Measurements from ENCODE around the gene C1QTNF7. TPM values are rescaled to one million over a fixed set of nuclear protein-coding genes. Genes with fewer than 3 reads are reported as not detected.

The C1QTNF7 gene
- polyA plus RNA-seq, 1 of the 3 experiments (the other 2 are of a cell fraction): not detected

GRCh38 chr4:15482842-15483241, 55.0 kb downstream of the C1QTNF7 start:
- WGBS (ENCODE audit: low lambda C conversion rate): 84% methylated on average over 2 of the region's 2 CpGs
- no peaks in the 10 kb centered on the region for H4K20me1 ChIP-seq (ENCODE audit: insufficient read depth)
- TF ChIP-seq NRF1 (IDR thresholded peaks at IDR 0.05; ENCODE audit: low read depth, low read length) (no peak), ELF1 (IDR thresholded peaks at IDR 0.05) (no peak), PBX3 (IDR thresholded peaks at IDR 0.05) (no peak), EZH2phosphoT487 (IDR thresholded peaks at IDR 0.05; ENCODE audit: borderline replicate concordance, low read depth) (no peak), FOXM1 (IDR thresholded peaks at IDR 0.05; ENCODE audit: low read depth) (no peak), TCF12 (IDR thresholded peaks at IDR 0.05) (no peak), FOXJ3 (CRISPR knock-in tag; IDR thresholded peaks at IDR 0.05) (no peak), RFX5 (IDR thresholded peaks at IDR 0.05; ENCODE audit: low read length) (no peak), CTCF (IDR thresholded peaks at IDR 0.05) (no peak), POLR2AphosphoS5 (IDR thresholded peaks at IDR 0.05; ENCODE audit: low read depth, low read length) (no peak), RXRA (IDR thresholded peaks at IDR 0.05; ENCODE audit: borderline replicate concordance, low read depth) (no peak), RAD21 (IDR thresholded peaks at IDR 0.05; ENCODE audit: low read length) (no peak)
- TF ChIP-seq, protein P1, sequence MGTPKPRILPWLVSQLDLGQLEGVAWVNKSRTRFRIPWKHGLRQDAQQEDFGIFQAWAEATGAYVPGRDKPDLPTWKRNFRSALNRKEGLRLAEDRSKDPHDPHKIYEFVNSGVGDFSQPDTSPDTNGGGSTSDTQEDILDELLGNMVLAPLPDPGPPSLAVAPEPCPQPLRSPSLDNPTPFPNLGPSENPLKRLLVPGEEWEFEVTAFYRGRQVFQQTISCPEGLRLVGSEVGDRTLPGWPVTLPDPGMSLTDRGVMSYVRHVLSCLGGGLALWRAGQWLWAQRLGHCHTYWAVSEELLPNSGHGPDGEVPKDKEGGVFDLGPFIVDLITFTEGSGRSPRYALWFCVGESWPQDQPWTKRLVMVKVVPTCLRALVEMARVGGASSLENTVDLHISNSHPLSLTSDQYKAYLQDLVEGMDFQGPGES (IDR thresholded peaks at IDR 0.05; ENCODE audit: low read depth, low read length): no peak
- no peaks in the 10 kb centered on the region for H3K9me2 ChIP-seq
- H3K79me2 ChIP-seq (ENCODE audit: insufficient read depth): no peaks in the 10 kb centered on the region
- H3K27me3 ChIP-seq (ENCODE audit: insufficient read depth): no peaks in the 10 kb centered on the region
- H3K27ac ChIP-seq (ENCODE audit: low read depth in 2 of 2, low read length in 1 of 2): no peak overlapping the region
- POLR2A ChIA-PET: no interaction called here
- H2AFZ ChIP-seq (ENCODE audit: low read depth): no peak overlapping the region
- DNase-seq: no peak
- no peak overlapping the region for H3K9ac ChIP-seq
- H3K36me3 ChIP-seq (replicated peaks in 1 of 2; ENCODE audit: control insufficient read depth in 1 of 2, insufficient read depth in 2 of 2, low read length in 1 of 2): peaks cover 13 to 25% of the 10 kb centered on the region in 2 experiments
- no peak overlapping the region for H3K4me3 ChIP-seq (ENCODE audit: low read depth in 2 of 2, low read length in 1 of 2)
- H3K4me2 ChIP-seq: no peak overlapping the region
- CTCF ChIA-PET: no interaction called here
- H3F3A ChIP-seq (replicated peaks; ENCODE audit: insufficient read depth): no peaks in the 10 kb centered on the region
- H3K4me1 ChIP-seq (ENCODE audit: control insufficient read depth in 1 of 2, insufficient read depth in 2 of 2, low read depth in 1 of 2, low read length in 1 of 2): peaks cover 10% of the 10 kb centered on the region in 2 experiments; a peak in 3 of 4 replicates
- 0 out of 2 replicates have a peak, but pooled peaks cover 6% of the 10 kb centered on the region for H3K9me3 ChIP-seq

GRCh38 chr4:15488136-15488535, 60.3 kb downstream of the C1QTNF7 start:
- ChIA-PET POLR2A (no interaction called here), CTCF (interaction anchor here (0.7 to 1.2 kb wide), 2 partner anchors 9 to 718 kb away, joined by 3 read pairs; no protein-coding TSS in a partner anchor)
- DNase-seq: no peak
- no peak overlapping the region for H3K4me2 ChIP-seq
- H2AFZ ChIP-seq (ENCODE audit: low read depth): no peak overlapping the region
- no peaks in the 10 kb centered on the region for H4K20me1 ChIP-seq (ENCODE audit: insufficient read depth)
- H3K79me2 ChIP-seq (ENCODE audit: insufficient read depth): no peaks in the 10 kb centered on the region
- H3K27me3 ChIP-seq (ENCODE audit: insufficient read depth): no peaks in the 10 kb centered on the region
- H3K9me2 ChIP-seq: no peaks in the 10 kb centered on the region
- no peaks in the 10 kb centered on the region for H3K4me1 ChIP-seq (ENCODE audit: control insufficient read depth in 1 of 2, insufficient read depth in 2 of 2, low read depth in 1 of 2, low read length in 1 of 2)
- no peaks in the 10 kb centered on the region for H3F3A ChIP-seq (replicated peaks; ENCODE audit: insufficient read depth)
- TF ChIP-seq RCOR1 (IDR thresholded peaks at IDR 0.05; ENCODE audit: low read length) (no peak), RFX5 (IDR thresholded peaks at IDR 0.05; ENCODE audit: low read length) (no peak), MAX (IDR thresholded peaks at IDR 0.05; ENCODE audit: low read depth) (no peak), RXRA (IDR thresholded peaks at IDR 0.05; ENCODE audit: borderline replicate concordance, low read depth) (no peak), SIN3A (IDR thresholded peaks at IDR 0.05; ENCODE audit: borderline replicate concordance, low read depth, low read length) (no peak), SMC3 (IDR thresholded peaks at IDR 0.05; ENCODE audit: low read depth, low read length) (no peak), NFIC (IDR thresholded peaks at IDR 0.05; ENCODE audit: borderline replicate concordance) (no peak), YY1 (IDR thresholded peaks at IDR 0.05; ENCODE audit: low read depth) (no peak)
- TF ChIP-seq, protein P2, sequence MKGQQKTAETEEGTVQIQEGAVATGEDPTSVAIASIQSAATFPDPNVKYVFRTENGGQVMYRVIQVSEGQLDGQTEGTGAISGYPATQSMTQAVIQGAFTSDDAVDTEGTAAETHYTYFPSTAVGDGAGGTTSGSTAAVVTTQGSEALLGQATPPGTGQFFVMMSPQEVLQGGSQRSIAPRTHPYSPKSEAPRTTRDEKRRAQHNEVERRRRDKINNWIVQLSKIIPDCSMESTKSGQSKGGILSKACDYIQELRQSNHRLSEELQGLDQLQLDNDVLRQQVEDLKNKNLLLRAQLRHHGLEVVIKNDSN (IDR thresholded peaks at IDR 0.05; ENCODE audit: borderline replicate concordance, low read depth): no peak
- TF ChIP-seq, protein P3, sequence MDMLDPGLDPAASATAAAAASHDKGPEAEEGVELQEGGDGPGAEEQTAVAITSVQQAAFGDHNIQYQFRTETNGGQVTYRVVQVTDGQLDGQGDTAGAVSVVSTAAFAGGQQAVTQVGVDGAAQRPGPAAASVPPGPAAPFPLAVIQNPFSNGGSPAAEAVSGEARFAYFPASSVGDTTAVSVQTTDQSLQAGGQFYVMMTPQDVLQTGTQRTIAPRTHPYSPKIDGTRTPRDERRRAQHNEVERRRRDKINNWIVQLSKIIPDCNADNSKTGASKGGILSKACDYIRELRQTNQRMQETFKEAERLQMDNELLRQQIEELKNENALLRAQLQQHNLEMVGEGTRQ (IDR thresholded peaks at IDR 0.05; ENCODE audit: borderline replicate concordance, low read depth, low read length): no peak
- H3K9ac ChIP-seq: no peak overlapping the region
- H3K36me3 ChIP-seq (replicated peaks in 1 of 2; ENCODE audit: control insufficient read depth in 1 of 2, insufficient read depth in 2 of 2, low read length in 1 of 2): peaks cover under 1 to 34% of the 10 kb centered on the region in 2 experiments
- 0 out of 2 replicates have a peak, but pooled peaks cover 8% of the 10 kb centered on the region for H3K9me3 ChIP-seq
- no peak overlapping the region for H3K27ac ChIP-seq (ENCODE audit: low read depth in 2 of 2, low read length in 1 of 2)
- no peak overlapping the region for H3K4me3 ChIP-seq (ENCODE audit: low read depth in 2 of 2, low read length in 1 of 2)

Measured in SK-N-SH (cell line).